HEK293 (cell line): Measurements from ENCODE around the gene ART5.

ENCODE experiments used
- HOXA7 ChIP-seq: sonication (generic); formaldehyde crosslinking; IDR thresholded peaks from 2 replicates; pipeline ENCODE4 v1.8.1; 2022; ENCODE audit warnings: missing genetic modification reagents, borderline replicate concordance
- SALL2 ChIP-seq: fragments of 450-650 bp; formaldehyde crosslinking; IDR thresholded peaks from 2 replicates; pipeline ENCODE4 v1.5.0; 2017; ENCODE audit warnings: missing biosample characterization, mild to moderate bottlenecking, missing genetic modification characterization, borderline replicate concordance
- SETDB1 ChIP-seq: IDR thresholded peaks from one replicate; pipeline ENCODE4 v1.6.1; 2017; ENCODE audit warnings: mild to moderate bottlenecking, low read length, moderate library complexity, mixed read lengths; ENCODE audit not compliant: insufficient read length
- YY1 ChIP-seq: fragments of 450-650 bp; formaldehyde crosslinking; IDR thresholded peaks from 2 replicates; pipeline ENCODE4 v1.5.1; 2018; ENCODE audit warnings: missing biosample characterization, missing genetic modification characterization
- ZBTB20 ChIP-seq: fragments of 450-650 bp; formaldehyde crosslinking; IDR thresholded peaks from 2 replicates; pipeline ENCODE4 v1.5.1; 2016; ENCODE audit warnings: missing biosample characterization, missing genetic modification characterization
- ZEB2 ChIP-seq: fragments of 450-650 bp; formaldehyde crosslinking; IDR thresholded peaks from 2 replicates; pipeline ENCODE4 v1.5.1; 2016; ENCODE audit warnings: missing biosample characterization, missing genetic modification characterization
- ZNF335 ChIP-seq: fragments of 450-650 bp; formaldehyde crosslinking; conservative IDR thresholded peaks from 2 replicates; pipeline ENCODE4 v1.5.1; 2016; ENCODE audit warnings: missing biosample characterization, missing genetic modification characterization
- ZNF555 ChIP-seq: fragments of 450-650 bp; formaldehyde crosslinking; conservative IDR thresholded peaks from 2 replicates; pipeline ENCODE4 v1.5.1; 2017; ENCODE audit warnings: missing biosample characterization, mild to moderate bottlenecking, missing genetic modification characterization, inconsistent platforms
- ZNF707 ChIP-seq: fragments of 450-650 bp; formaldehyde crosslinking; IDR thresholded peaks from 2 replicates; pipeline ENCODE4 v1.5.1; 2016; ENCODE audit warnings: missing biosample characterization, missing genetic modification characterization
- TF ChIP-seq, protein P1 (sequence below): fragments of 450-650 bp; formaldehyde crosslinking; IDR thresholded peaks from 2 replicates; pipeline ENCODE4 v1.5.1; 2016; ENCODE audit warnings: missing biosample characterization, missing genetic modification characterization

- TF ChIP-seq, protein P1, sequence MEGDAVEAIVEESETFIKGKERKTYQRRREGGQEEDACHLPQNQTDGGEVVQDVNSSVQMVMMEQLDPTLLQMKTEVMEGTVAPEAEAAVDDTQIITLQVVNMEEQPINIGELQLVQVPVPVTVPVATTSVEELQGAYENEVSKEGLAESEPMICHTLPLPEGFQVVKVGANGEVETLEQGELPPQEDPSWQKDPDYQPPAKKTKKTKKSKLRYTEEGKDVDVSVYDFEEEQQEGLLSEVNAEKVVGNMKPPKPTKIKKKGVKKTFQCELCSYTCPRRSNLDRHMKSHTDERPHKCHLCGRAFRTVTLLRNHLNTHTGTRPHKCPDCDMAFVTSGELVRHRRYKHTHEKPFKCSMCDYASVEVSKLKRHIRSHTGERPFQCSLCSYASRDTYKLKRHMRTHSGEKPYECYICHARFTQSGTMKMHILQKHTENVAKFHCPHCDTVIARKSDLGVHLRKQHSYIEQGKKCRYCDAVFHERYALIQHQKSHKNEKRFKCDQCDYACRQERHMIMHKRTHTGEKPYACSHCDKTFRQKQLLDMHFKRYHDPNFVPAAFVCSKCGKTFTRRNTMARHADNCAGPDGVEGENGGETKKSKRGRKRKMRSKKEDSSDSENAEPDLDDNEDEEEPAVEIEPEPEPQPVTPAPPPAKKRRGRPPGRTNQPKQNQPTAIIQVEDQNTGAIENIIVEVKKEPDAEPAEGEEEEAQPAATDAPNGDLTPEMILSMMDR: no peak
- TF ChIP-seq ZNF335 (tag by site-specific recombination) (no peak), HOXA7 (CRISPR knock-in tag) (no peak), ZBTB20 (tag by site-specific recombination) (no peak), ZEB2 (tag by site-specific recombination) (no peak), SALL2 (tag by site-specific recombination) (no peak), SETDB1 (no peak), ZNF555 (tag by site-specific recombination) (no peak), YY1 (tag by site-specific recombination) (no peak), ZNF707 (no peak)
Observed at GRCh38 chr11:3655547-3655946, 13.8 kb upstream of the ART5 start.
